ENCODE results near the gene DGCR6L. TPM values are rescaled to one million over a fixed set of nuclear protein-coding genes. Genes with fewer than 3 reads are reported as not detected.
"Not testable (repeated sequence)": the region's sequence is repeated elsewhere in the genome, so short reads cannot be mapped to it uniquely, and the experiment has no call there.

DGCR6L gene
- total RNA-seq, 2 donors from 2014 or later, result 23.3 to 31.8 TPM

DNA sequence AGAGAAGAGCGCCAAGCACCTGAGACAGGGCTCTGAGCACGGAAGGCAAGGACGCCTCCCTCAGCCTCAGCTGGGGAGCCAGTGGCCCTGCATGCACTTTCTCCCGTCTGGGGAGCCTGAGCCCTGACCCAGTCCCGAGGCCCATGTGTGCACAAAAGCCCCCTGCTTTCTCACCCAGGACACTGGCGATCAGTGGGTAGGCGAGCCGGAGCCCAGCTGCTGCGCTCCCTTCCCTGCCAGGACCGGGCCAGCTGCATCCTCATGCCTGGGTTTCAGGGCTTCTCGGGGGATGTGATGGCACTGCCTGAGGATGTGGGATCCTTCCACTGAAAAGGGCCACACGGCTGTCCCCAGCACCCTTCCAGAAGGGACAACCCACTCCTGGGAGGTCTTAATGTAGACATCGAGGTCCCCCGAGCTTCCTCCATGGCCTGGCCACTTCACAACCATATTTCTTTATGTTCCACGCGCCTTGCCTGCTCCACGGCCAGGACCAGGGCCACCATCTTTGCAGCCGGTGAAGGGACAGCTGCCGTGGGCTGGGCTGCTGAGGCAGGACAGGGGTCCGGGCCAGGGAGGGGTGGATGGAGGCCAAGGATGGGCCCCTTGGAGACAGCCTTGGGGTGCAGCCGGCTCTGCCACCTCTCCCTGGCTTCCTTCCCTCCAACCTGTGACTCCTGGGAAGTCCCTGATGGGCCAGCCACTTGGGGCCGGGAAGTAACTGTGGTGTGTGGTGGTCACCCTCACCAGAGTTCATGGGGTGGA, 41.0 kb downstream of the DGCR6L start:
- H3K4me1 Mint-ChIP-seq (ENCODE audit: low read depth); H3K36me3 Mint-ChIP-seq (ENCODE audit: insufficient read depth in 2 of 2); DNase-seq; ATAC-seq (replicated peaks in 1 of 2); H3K27ac Mint-ChIP-seq; H3K4me3 Mint-ChIP-seq; H3K27me3 Mint-ChIP-seq (ENCODE audit: low read depth); H3K9me3 Mint-ChIP-seq: not testable (repeated sequence)

DNA sequence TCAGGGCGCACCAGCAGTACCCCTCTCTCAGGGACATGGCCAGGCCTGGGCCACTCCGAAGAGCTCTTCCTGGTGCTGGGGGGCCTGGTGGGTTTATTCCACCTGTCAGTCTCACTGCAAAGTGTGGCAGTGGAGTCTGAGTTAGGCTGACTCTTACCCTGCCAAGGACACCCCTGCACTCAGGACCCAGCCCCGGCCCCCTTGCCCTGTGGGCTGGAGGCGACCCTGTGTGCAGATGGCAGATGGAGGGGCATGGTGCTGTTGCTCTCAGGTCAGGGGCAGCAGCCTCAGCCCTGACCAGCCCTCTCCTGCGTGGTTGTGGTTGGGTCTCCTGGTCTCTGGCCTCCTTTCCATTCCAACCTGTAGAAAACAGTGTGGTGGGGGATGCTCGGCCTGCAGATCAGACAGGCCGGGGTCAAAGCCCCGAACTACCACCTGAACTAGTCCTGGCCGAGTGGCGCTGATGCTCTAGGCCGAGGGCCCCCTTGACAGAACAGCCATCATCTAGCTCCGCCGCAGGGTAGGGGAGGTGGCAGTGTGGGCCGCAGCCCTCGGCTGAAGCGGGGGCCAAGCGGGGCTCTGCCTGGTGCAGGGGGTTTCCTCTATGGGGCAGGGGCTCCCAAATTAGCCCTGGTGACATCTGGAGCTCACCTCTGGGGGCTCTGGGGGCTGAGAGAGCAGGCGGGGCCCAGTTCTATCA, 41.8 kb downstream of the DGCR6L start:
- DNase-seq; H3K4me1 Mint-ChIP-seq (ENCODE audit: low read depth); H3K9me3 Mint-ChIP-seq; ATAC-seq (replicated peaks in 1 of 2); H3K27ac Mint-ChIP-seq; H3K4me3 Mint-ChIP-seq; H3K27me3 Mint-ChIP-seq (ENCODE audit: low read depth); H3K36me3 Mint-ChIP-seq (ENCODE audit: insufficient read depth in 2 of 2): not testable (repeated sequence)

DNA sequence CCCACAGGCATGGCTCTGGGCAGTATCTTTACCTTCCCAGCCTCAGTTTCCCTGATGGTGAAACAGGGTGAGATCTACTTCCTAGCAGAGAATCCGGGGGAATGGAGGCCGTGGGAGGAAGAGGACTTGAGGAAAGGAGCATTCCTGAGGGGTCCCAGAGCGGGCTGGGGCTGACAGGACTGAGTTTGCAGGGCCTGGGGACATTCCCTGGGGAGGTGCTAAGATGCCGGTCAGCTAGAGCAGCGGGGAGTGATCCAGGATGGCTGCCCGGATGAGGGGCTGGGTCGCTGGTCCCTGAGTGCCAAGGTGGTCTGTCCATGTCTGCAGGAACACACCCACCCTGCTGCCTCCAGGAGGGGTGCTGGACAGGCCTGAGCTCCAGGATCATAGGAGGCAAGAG, 43.4 kb downstream of the DGCR6L start:
- ATAC-seq (replicated peaks in 1 of 2), result no peak
- Mint-ChIP-seq H3K9me3 (no peaks in the 10 kb centered on the region), H3K4me1 (ENCODE audit: low read depth) (no peaks in the 10 kb centered on the region), H3K36me3 (ENCODE audit: insufficient read depth in 2 of 2) (no peaks in the 10 kb centered on the region), H3K27me3 (ENCODE audit: low read depth) (no peaks in the 10 kb centered on the region), H3K4me3 (no peak overlapping the region), H3K27ac (no peak overlapping the region)
- no peak for DNase-seq

DNA sequence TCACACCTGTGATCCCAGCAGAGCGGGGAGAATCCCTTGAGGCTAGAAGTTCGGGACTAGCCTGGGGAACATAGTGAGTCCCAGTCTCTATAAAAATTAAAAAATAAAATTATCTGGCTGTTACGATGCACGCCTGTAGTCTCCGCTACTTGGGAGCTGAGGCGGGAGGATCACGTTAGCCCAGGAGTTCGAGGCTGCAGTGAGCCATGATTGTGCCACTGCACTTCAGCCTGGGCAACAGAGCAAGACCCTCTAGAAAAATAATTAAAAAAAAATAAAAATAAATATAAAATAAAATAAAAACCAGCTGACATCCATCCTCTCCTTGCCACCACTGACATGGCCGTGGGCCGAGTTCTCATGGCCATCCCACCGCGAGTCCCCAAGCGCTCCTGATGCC, 44.0 kb downstream of the DGCR6L start:
- DNase-seq (no peak), ATAC-seq (replicated peaks in 1 of 2) (no peak)
- Mint-ChIP-seq H3K36me3 (ENCODE audit: insufficient read depth in 2 of 2) (no peaks in the 10 kb centered on the region), H3K4me1 (ENCODE audit: low read depth) (no peaks in the 10 kb centered on the region), H3K27me3 (ENCODE audit: low read depth) (no peaks in the 10 kb centered on the region), H3K9me3 (no peaks in the 10 kb centered on the region), H3K27ac (no peak overlapping the region), H3K4me3 (no peak overlapping the region)

DNA sequence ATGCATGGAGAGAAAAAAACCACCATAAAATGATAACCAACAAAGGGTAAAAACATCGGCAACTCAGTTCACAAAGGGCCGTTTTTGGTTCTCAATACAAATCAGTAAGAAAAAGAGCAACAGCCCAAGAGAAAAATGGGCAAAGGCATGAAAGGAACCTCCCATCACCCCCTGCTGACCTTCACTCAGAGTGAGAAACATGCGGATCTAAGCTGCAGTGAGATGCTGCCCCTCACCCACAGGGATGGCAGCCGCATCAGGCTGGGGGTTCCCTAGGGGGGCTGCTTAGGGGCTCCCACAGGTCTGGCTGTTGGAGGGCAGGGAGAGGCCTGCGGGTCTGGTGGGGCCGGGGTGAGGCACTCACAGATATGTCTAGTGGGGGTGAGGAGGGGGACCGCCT, 44.5 kb downstream of the DGCR6L start:
- ATAC-seq (replicated peaks in 1 of 2); DNase-seq; H3K9me3 Mint-ChIP-seq; H3K27ac Mint-ChIP-seq; H3K4me3 Mint-ChIP-seq; H3K36me3 Mint-ChIP-seq (ENCODE audit: insufficient read depth in 2 of 2); H3K4me1 Mint-ChIP-seq (ENCODE audit: low read depth); H3K27me3 Mint-ChIP-seq (ENCODE audit: low read depth): not testable (repeated sequence)

DNA sequence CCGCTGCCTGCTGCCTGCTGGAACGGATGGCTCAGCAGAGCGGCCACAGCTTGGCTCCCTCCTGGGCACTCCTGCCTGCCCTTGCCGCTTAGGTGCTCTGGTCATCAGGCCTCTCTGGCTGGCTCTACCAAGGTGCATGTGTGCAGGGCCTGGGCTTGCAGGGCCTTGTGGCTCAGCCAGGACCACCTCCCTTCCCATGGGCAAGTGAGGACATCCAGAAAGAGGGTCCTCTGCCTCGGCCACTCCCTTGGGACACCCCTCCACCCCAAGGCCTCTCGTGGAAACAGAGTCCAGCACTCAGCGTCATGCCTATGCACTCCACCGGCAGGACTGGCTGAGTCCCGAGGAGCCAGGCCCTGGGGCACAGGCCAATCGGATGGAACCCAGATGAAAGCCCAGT, 45.5 kb downstream of the DGCR6L start:
- H3K36me3 Mint-ChIP-seq (ENCODE audit: insufficient read depth in 2 of 2); ATAC-seq (replicated peaks in 1 of 2): not testable (repeated sequence)

DNA sequence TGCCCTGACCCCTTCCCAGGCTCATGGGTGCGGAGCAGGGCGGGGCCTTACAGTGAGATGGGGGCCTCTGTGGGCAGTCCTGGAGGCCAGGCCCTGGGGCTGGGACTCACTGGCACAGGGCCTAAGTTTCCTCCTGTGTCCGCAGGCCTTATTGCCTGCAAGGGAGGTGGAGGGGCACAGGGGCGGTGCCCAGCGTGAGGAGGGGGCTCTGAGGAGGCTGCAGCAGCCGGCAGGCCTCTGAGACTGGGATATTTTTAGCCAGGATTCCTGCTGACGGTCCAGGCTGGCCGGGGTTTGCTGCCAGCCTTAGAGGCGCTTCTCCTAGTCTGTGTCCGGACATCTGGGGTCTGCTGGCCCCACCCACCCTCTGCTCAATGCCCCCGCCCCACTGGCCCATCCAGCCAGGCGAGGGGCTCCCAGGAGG, 46.1 kb downstream of the DGCR6L start:
- Mint-ChIP-seq H3K4me1 (ENCODE audit: low read depth) (no peaks in the 10 kb centered on the region), H3K27me3 (ENCODE audit: low read depth) (no peaks in the 10 kb centered on the region), H3K36me3 (ENCODE audit: insufficient read depth in 2 of 2) (no peaks in the 10 kb centered on the region), H3K9me3 (no peaks in the 10 kb centered on the region), H3K4me3 (no peak overlapping the region), H3K27ac (no peak overlapping the region)
- ATAC-seq (replicated peaks in 1 of 2) (no peak), DNase-seq (no peak)

More for the DNA sequence above, 45.5 kb downstream of the DGCR6L start:
- H3K4me3 Mint-ChIP-seq; H3K4me1 Mint-ChIP-seq (ENCODE audit: low read depth); H3K27me3 Mint-ChIP-seq (ENCODE audit: low read depth); H3K9me3 Mint-ChIP-seq; H3K27ac Mint-ChIP-seq; DNase-seq: not testable (repeated sequence)

DNA sequence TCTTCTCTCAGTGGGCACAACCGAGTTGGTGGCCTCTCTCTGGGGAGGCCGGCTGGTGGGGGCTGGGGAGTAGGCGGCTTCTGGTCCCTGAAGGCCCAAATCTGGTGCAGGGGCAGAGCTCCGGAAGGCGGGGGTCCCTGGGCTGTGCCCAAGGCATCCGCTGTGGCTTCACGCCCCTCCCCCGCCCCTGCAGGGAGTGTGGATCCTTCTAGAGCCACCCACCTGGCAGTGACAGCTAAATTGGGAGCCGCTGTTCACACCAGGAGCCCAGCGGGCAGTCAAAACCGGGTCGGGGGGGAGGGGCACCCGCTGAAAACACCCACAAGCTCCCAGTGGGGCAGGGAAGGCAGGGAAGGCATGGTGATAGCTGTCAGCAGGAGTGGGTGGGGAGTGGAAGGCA, 47.2 kb downstream of the DGCR6L start:
- H3K4me3 Mint-ChIP-seq, result no peak overlapping the region
- H3K4me1 Mint-ChIP-seq (ENCODE audit: low read depth), result no peaks in the 10 kb centered on the region
- DNase-seq (no peak), ATAC-seq (replicated peaks in 1 of 2) (no peak)
- no peaks in the 10 kb centered on the region for H3K9me3 Mint-ChIP-seq
- no peaks in the 10 kb centered on the region for H3K36me3 Mint-ChIP-seq (ENCODE audit: insufficient read depth in 2 of 2)
- no peak overlapping the region for H3K27ac Mint-ChIP-seq
- no peaks in the 10 kb centered on the region for H3K27me3 Mint-ChIP-seq (ENCODE audit: low read depth)

DNA sequence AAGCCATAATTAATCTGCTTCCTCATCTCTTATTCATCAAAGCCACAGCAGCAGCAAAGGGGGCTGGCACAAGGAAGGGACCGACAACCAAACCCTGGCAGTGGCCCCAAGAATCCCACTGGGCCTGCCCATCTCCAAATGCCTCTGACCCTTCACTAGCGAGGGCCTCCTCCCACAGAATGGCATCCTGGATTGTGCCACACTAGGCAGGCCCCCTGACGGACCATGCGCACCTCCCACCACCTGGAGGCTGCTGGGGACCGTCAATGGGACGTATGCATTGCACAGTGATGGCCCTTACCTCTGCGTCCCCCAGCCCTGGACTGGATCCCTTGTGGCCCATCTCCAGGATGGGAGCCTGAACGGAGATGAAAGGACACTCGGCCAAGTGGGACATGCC, 47.7 kb downstream of the DGCR6L start:
- H3K36me3 Mint-ChIP-seq (ENCODE audit: insufficient read depth in 2 of 2), result no peaks in the 10 kb centered on the region
- H3K4me3 Mint-ChIP-seq, result no peak overlapping the region
- H3K4me1 Mint-ChIP-seq (ENCODE audit: low read depth), result no peaks in the 10 kb centered on the region
- no peaks in the 10 kb centered on the region for H3K9me3 Mint-ChIP-seq
- no peaks in the 10 kb centered on the region for H3K27me3 Mint-ChIP-seq (ENCODE audit: low read depth)
- no peak overlapping the region for H3K27ac Mint-ChIP-seq
- no peak for DNase-seq
- no peak for ATAC-seq (replicated peaks in 1 of 2)

DNA sequence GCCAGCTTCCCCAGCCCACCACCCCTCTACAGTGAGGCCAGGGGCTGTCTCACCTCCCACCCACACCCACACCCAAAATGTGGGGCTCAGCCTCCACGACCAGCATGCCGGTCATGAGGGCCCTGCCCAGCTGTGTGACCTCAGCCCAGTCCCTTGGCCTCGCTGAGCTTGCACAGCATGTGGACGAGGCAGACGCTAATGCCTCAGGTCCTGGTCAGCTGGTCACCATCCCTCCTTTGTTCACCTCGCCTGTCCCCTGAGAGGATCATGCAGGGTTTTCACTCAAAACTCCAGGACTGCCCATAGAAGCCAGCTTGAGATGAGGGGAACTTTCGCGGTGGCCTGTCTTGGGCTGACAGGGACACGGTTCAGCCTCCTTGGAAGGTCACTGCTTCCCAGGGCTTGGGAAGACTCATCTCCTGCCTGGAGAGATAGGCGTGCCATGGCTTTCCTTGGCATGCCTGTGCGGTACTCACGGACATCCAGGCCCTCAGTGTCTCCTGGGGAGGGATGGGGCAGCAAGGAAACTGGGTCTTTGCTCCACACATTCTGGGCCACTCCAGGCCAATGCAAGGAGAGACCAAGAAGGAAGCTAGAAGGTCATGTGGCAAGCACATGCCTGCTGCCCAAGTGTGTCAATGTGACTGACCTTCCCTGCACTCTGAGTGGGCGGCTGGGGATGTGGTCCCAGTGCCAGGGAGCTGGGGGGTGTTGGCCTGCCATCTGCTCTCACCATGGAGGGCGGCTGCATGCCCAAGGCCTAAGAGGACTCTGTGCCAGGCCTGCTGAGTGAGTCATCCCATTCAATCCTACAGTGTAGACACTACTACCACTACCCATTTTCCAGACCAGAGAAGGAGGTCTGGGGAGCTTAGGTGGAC, 48.5 kb downstream of the DGCR6L start:
- Mint-ChIP-seq H3K27me3 (ENCODE audit: low read depth) (no peaks in the 10 kb centered on the region), H3K4me3 (no peak overlapping the region)
- DNase-seq, result no peak

DNA sequence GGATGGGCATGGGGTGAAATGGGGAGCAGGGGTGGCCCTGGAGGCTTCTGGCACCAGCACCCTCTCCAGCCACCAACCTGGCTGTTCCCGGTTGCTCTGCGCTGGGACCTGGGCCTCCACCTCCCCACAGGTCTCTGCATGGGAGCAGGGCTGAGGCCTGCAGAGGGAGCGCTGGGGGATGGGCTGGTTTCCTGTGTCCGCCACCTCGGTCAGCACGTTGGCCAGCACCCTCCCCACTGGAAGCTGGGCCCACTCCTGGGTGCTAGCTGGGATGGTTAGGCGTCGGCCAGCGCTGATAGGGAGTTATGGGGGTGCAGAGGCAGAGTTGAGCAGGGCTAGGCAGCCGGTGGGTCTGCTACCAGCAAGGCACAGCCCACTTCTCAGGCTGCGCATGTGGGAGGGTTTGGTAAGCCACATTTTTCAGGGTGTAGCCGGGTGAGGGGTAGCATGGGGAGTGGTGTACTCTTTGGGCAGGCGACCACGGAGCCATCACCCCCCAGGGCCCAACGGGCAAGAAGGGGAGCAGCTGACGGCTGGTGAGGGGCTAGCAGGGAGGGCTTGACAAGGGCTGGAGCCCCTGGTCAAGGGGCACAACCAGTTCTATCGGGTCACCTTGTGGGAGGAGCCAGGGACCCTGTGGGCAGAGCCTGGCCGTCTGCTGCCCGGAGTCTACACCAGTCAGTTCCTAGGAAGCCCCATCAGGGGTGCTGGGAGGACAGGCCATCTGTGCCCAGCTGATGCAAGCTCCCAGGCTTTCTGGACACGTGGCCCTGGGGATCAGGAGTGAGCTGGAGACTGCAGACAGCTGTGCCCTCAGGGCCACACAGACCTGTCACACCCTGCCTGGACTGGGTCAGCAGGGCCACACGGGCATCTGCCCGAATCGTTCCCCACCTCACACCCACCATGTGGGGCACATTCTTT, 49.4 kb downstream of the DGCR6L start:
- H3K36me3 Mint-ChIP-seq (ENCODE audit: insufficient read depth in 2 of 2); H3K9me3 Mint-ChIP-seq; H3K27me3 Mint-ChIP-seq (ENCODE audit: low read depth); DNase-seq; H3K4me1 Mint-ChIP-seq (ENCODE audit: low read depth); H3K4me3 Mint-ChIP-seq; ATAC-seq (replicated peaks in 1 of 2); H3K27ac Mint-ChIP-seq: not testable (repeated sequence)

More for the DNA sequence above, 48.5 kb downstream of the DGCR6L start:
- Mint-ChIP-seq H3K27ac (no peak overlapping the region), H3K36me3 (ENCODE audit: insufficient read depth in 2 of 2) (no peaks in the 10 kb centered on the region), H3K9me3 (no peaks in the 10 kb centered on the region), H3K4me1 (ENCODE audit: low read depth) (no peaks in the 10 kb centered on the region)
- no peak for ATAC-seq (replicated peaks in 1 of 2)

DNA sequence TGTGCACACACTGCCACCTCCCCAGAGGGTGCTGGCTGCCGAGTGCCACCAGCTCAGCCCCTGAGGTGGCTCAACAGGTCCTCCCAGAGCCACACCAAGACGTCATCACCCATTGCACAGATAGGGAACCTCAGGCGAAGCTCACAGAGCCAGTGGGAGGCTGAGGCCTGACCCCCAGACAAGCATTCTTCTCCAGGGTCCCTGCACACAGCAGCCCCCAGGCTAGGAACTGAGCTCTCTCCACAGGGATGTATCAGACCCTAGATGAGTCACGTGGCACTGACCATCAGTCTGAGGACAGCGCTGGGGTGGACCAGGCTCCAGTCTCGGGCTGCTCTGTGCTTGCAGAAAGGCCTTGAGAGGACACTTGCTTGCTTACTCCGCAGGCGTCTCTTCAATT, 50.2 kb downstream of the DGCR6L start:
- H3K4me1 Mint-ChIP-seq (ENCODE audit: low read depth); H3K27ac Mint-ChIP-seq; H3K4me3 Mint-ChIP-seq; H3K9me3 Mint-ChIP-seq; DNase-seq; ATAC-seq (replicated peaks in 1 of 2); H3K27me3 Mint-ChIP-seq (ENCODE audit: low read depth); H3K36me3 Mint-ChIP-seq (ENCODE audit: insufficient read depth in 2 of 2): not testable (repeated sequence)

Data from activated T-cell treated with anti-CD3 and anti-CD28 coated beads, Interleukin-2, amount 50 U/mL, for 72 hours (primary cell).